Stimulated activated naive CD8-positive, alpha-beta T cell treated with anti-CD3 and anti-CD28 coated beads, Interleukin-15, amount 100 ng/mL, for 72 hours (primary cell): ENCODE measurements around the gene GRAMD2A.

Experiments used
- ATAC-seq: fragments of 150-1000 bp; cut with Tn5 transposase; 2 replicates; pipeline ENCODE4 v1.10.0; 2021; ENCODE audit warnings: mild to moderate bottlenecking, moderate library complexity
- DNase-seq, 2 donors: peaks; one replicate each; pipeline ENCODE4 v3.0.0; 2021 to 2022
- H3K27ac Mint-ChIP-seq, 2 donors: one replicate each; pipeline ENCODE4 v1.8.0; 2022; ENCODE audit warnings: mild to moderate bottlenecking in 2 of 2, mixed read lengths in 2 of 2, moderate library complexity in 2 of 2
- H3K27me3 Mint-ChIP-seq: one replicate; pipeline ENCODE4 v1.8.0; 2022; ENCODE audit warnings: mixed read lengths
- H3K4me1 Mint-ChIP-seq: one replicate; pipeline ENCODE4 v1.8.0; 2022; ENCODE audit warnings: mild to moderate bottlenecking, mixed read lengths
- H3K4me3 Mint-ChIP-seq, 2 donors: one replicate each; pipeline ENCODE4 v1.8.0; 2022; ENCODE audit warnings: mild to moderate bottlenecking in 2 of 2, mixed read lengths in 2 of 2, moderate library complexity in 1 of 2
- H3K9me3 Mint-ChIP-seq, 2 donors: one replicate each; pipeline ENCODE4 v1.8.0; 2022; ENCODE audit warnings: mixed read lengths in 2 of 2

Gene GRAMD2A

DNA sequence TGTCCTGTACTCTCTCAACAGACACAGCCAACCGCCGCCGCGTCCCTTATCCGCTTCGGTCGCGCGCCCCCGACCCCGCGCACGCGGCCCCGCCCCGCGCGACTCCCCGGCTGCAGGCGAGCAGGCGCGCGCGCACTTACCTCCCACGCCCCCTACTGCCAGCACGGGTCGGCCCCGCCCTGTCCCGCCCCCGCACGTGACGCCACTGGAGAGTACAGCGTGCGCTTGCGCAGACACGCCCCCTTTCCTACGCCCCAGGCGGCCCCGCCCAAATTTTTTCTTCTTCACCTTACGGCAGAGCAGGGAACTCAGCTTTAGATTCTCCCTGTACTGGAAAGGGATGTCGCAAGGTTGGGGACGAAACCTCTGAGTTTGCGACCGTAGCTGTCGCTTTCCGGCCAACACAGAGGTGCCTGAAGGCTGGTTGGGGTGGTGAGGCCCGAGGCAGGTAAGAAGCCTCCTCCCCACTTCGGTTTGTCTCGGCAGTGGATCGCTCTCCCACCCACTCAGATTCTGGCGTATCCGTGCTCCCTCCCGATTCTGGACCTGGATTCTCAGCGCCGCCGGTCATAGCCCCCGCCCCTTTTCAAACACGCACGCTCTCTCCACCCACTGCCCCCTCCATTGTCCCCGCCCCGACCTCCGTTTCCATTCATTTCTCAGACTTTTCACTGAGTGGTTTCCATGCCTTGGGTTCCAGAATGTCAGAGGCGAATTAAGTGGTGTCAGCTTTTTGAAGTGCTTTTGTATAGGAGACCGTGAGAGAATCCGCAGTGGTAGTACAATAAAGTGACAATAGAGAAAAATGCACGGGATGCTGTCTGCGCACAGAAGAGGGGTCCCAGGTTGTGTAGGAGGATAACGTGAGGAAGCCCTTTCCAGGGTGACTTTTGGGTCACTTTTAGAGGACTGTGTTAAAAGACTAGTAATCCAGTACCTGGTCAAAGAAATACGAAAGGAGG lies 79.3 kb downstream of the GRAMD2A start, which contains the start of the genes MYO9A and SENP8:
MYO9A (minus strand) TSS at position 134 of the 962 bp plus-strand sequence. CDS start 71,587 bp downstream, outside the sequence.
SENP8 (plus strand) TSS at position 387 of the 962 bp plus-strand sequence. CDS start 21,221 bp downstream, outside the sequence.
- H3K27ac Mint-ChIP-seq: peak within 1 kb of the TSS; percentile 99 to 100
- no peaks in the 10 kb centered on the region for H3K9me3 Mint-ChIP-seq
- DNase-seq (peak; percentile 97 to 98), ATAC-seq (peak; percentile 83)
- peaks cover 44% of the 10 kb centered on the region for H3K4me1 Mint-ChIP-seq
- peak within 1 kb of the TSS; percentile 92 to 95 for H3K4me3 Mint-ChIP-seq
- no peaks in the 10 kb centered on the region for H3K27me3 Mint-ChIP-seq

DNA sequence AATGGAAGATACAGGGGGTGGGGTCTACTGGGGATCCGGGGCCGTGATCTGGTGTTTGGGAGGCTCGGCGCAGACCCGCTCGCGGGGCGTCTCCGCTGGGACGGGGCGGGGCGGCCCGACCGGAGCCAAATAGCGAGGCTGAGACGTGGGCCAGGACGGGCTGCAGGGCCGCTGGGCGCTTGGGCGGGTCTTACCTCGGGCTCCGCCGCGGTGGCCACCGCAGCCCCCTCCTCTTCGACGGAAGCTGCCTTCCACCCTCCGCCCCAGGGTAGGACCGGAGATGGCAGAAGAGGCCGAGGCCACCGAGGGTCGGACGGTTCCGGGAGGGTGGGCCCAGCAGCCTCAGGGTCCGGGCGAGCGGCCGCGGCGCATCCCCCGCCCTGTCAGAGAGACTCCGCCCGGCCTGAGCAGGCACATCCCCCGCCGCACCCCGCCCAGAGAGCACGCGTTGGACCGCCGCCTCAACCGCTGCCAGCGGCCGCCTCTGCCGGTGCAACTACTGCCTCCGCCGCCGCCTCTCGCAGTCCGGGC lies 80.0 kb downstream of the GRAMD2A start:
- peak overlapping the region; percentile 94 to 96 for H3K27ac Mint-ChIP-seq
- ATAC-seq: peak; percentile 77
- no peaks in the 10 kb centered on the region for H3K9me3 Mint-ChIP-seq
- no peaks in the 10 kb centered on the region for H3K27me3 Mint-ChIP-seq
- DNase-seq: peak; percentile 68 to 81
- H3K4me3 Mint-ChIP-seq: peak overlapping the region; percentile 92 to 95
- H3K4me1 Mint-ChIP-seq: peaks cover 49% of the 10 kb centered on the region

DNA sequence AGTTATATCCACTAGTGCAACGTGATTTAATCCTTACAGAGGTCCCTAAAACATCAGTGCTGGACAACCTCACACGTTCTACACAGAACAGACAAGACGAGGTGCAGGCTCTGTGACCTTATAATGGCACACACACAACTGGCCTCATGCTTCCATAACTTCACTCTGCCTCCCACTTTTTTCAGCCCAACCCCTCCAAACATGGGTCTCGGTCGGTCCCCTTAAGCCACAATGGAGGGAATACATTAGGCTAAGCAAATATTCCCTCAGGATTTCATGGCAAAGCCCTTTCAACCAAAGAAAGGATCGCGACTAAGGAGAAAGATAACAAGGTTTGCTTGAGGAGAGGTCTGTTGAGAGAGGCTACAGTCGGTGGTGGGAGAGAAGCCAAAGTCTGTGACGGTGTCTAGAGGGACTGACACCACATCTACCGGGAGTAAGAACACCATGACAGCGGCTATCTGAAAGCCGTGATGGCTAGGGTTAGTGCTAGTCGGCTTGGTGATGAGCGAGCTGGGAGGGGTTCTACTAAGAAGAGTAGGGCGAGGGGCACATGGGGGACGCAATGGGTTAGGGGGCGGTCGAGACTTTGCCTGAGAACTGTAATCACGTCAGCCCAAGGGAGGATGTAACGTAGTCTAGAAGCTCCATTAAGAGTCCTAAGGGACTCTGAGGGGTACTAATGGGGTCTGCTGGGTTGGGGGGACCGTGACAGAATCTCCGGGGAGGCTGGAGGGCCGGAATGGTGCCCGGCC lies 80.7 kb downstream of the GRAMD2A start:
- ATAC-seq: peak; percentile 15
- peak overlapping the region; percentile 94 to 96 for H3K27ac Mint-ChIP-seq
- peaks cover 49% of the 10 kb centered on the region for H3K4me1 Mint-ChIP-seq

GRCh38 chr15:72113347-72114031 lies 84.1 kb downstream of the GRAMD2A start:
- ATAC-seq: no peak
- peaks cover 33% of the 10 kb centered on the region for H3K4me1 Mint-ChIP-seq
- DNase-seq: no peak
- no peak overlapping the region for H3K27ac Mint-ChIP-seq
- no peak overlapping the region for H3K4me3 Mint-ChIP-seq
- H3K27me3 Mint-ChIP-seq: no peaks in the 10 kb centered on the region
- H3K9me3 Mint-ChIP-seq: no peaks in the 10 kb centered on the region

More for the DNA sequence above, 80.7 kb downstream of the GRAMD2A start:
- Mint-ChIP-seq H3K27me3 (no peaks in the 10 kb centered on the region), H3K4me3 (peak overlapping the region; percentile 92 to 95), H3K9me3 (no peaks in the 10 kb centered on the region)
- no peak for DNase-seq

DNA sequence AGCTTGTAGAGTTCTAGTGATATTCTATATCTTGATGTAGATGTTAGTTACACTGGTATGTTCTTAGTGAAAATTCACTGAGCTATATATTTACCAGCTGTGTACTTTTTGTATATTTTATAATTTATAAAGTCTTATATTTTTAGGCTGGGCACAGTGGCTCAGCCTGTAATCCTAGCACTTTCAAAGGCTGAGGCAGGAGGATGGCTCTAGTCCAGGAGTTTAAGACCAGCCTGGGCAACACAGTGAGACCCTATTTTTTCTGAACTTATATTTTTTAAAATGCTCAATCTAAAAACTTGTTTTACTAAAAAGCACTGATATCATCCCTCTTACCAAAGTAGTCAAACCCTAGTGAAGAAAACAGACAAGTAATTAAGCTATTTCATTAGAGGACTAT lies 84.8 kb downstream of the GRAMD2A start:
- no peaks in the 10 kb centered on the region for H3K27me3 Mint-ChIP-seq
- peaks cover 32% of the 10 kb centered on the region for H3K4me1 Mint-ChIP-seq
- H3K4me3 Mint-ChIP-seq: no peak overlapping the region
- H3K9me3 Mint-ChIP-seq: no peaks in the 10 kb centered on the region
- DNase-seq: no peak
- ATAC-seq: no peak
- no peak overlapping the region for H3K27ac Mint-ChIP-seq

DNA sequence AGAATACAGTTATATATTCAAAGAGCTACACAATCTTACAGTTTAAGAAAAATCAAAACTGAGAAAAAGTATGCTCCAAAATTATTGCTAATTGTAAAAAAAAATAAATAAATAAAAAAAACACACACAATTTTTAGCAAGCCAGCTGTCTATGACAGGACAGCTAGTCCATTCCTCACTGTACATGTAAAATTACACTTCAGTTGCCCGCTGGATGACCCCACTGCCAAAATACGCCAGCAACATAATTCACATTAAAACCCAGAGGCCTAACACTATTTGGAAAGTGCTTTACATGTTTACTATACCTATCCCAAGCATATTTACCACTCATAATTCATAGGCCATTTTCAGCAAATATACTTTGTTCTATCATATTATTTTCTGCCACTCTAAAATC lies 85.5 kb downstream of the GRAMD2A start:
- H3K4me3 Mint-ChIP-seq: no peak overlapping the region

GRCh38 chr15:72110355-72110754 lies 87.2 kb downstream of the GRAMD2A start:
- DNase-seq (no peak), ATAC-seq (no peak)
- Mint-ChIP-seq H3K4me1 (peaks cover 18% of the 10 kb centered on the region), H3K27ac (no peak overlapping the region), H3K9me3 (no peaks in the 10 kb centered on the region), H3K27me3 (no peaks in the 10 kb centered on the region), H3K4me3 (no peak overlapping the region)

More for the DNA sequence above, 85.5 kb downstream of the GRAMD2A start:
- Mint-ChIP-seq H3K4me1 (peaks cover 32% of the 10 kb centered on the region), H3K27ac (no peak overlapping the region), H3K27me3 (no peaks in the 10 kb centered on the region), H3K9me3 (no peaks in the 10 kb centered on the region)
- ATAC-seq: no peak
- DNase-seq: no peak
